Stimulated activated CD4-positive, alpha-beta T cell treated with anti-CD3 and anti-CD28 coated beads, Interleukin-15, amount 100 ng/mL, for 48 hours (primary cell): ENCODE measurements around the gene CEP126.
A peak's percentile ranks its signal among the peaks of the same experiment; 100 is the strongest.

Source experiments
- DNase-seq, 2 donors: peaks; one replicate each; pipeline ENCODE4 v3.0.0-alpha.2; 2020; ENCODE audit warnings: low read depth in 2 of 2

CEP126 gene, protein sequence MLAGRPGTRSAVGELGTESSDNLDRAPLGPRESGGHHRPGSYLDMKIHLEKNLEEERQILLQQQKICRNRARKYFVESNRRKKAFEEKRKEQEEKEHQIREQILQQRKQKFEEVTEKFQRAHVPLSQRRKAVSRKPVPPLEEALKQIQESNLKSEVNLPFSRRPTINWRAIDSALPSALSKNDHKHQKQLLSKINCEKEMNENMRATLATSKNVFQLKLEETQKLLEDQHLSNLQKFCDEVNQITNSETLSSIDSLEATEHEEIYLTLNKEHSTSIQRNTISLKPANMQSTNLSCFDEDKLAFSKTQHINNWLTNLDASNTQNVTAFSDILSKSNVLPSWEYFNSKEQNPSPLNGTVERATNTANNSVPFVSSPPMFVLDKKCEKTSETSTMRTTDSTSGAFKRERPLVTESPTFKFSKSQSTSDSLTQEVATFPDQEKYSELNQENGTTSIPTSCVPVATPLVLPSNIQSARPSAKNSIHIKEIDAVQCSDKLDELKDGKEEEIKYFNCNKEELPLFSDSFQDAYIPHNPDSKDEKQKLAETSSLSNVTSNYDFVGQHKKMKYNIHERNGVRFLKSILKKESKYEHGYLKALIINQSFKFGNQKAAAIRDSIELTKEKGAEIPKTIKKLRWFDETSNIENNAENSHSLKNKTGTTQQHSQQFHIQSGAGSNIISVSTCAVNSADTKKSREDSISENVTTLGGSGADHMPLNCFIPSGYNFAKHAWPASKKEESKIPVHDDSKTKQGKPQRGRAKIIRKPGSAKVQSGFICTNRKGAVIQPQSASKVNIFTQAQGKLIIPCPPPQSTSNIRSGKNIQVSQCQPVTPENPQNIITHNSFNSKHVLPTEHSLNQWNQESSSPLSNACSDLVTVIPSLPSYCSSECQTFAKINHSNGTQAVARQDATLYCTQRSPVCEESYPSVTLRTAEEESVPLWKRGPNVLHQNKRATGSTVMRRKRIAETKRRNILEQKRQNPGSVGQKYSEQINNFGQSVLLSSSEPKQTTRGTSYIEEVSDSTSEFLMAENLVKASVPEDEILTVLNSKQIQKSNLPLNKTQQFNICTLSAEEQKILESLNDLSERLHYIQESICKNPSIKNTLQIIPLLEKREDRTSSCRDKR

DNA sequence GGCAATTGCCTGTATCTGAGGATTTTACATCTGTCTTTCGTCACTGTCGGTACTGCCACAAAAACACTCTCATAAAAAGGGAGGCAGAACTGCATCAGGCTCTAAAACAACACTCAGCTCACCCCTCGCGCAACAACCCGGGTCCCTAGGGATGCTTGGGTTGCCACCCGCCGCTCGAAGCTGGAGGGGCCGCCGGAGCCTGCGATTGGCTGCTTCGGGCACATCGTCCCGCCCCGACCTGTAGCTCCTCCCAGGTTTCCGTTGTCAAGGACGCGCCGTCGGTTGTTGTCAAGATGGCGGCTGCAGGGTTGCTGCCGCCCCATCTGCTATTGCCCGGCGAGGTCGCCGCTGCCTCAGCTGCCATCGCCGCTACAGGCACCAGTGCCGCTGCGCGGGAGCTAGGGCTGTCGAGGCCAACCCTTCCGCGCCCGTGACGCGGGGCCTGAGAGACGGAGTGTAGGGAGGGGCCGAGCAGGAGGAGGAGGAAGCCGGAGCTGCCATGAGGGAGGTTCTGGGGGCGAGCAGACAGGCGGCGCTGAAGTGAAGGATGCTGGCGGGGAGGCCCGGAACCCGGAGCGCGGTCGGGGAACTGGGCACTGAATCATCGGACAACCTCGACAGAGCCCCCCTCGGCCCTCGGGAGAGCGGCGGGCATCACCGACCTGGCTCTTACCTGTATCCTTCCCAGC, at the start of gene CEP126:
CEP126 (plus strand) TSS at position 273 of the 689 bp plus-strand sequence; CDS start at position 548, 275 bp downstream.
- DNase-seq: peak; percentile 85 to 90

DNA sequence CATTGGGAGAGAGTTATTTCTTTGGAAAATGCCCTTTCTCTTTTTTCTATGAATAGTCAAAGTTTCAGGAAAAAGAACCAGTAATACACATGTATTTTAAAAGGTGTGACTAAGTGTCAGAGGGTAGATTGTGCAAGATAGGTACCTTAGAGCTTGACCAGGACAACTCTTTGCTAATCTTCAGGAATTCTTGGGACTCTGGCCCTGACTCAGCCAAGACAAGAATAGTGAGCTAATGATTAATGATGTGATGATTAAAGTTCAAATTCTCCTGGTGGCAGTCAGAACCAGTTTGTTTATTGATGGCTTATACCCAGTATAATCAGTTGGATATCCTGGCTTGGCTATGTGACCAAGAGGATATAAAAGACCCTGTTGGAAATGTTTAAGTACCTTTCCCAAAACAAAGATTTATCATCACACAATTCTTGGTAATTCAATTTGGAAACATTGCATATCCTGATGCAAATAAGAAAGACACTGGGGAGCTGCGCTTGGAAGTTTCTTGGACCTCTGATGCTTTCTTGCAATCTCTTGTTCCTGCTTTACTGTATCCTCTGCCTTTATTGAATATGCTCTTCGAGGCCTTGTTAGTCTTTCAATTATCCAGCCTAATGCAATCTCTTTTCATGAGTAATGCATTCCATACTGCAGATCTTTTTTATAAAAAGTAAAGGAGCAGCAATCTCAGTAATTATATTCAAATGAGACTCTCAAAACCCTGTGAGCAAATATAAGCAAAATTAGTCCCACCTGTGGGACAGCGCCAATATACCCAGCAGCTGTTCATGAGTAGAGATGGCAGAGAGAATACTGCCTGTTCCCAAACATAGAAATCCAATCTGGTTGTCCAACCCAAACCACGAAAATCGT, 48.0 kb upstream of the CEP126 start:
- no peak for DNase-seq

DNA sequence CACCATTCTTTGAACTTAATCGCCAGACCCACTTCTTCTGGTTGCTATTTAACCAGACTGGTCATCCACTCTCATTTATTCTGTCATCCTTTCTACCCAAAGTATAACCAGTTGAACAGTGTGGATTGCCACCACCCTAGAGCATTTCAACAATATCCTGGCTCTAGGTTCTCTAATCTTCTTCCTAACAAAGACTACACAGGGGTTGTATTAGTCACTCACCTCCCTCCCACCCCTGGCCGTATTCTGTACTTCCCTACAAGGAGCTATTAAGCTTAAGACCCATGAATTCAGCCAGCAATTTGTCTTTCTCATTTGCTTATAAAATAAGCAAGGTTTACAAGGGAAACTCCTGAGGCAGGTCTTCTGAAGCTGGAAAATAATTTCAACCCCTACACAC, 46.9 kb upstream of the CEP126 start:
- no peak for DNase-seq

DNA sequence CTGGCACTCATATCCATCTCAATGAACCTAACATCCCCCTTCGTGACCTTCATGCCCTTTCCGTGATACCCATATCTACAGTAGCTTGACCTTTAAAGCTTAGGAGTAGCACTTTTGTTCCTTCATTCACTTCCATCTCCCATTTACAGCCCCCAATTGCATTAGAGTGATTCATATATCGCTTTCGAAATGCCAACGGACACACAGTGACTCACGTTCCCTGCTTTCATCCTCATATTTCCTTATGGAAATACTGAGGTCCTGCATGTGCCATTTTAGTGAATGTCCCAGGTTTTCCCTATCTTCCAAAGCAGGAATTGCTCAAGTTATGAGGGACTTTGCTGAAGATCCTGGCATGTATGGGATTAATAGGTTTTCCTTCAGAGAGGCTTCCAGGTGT, 44.3 kb upstream of the CEP126 start:
- DNase-seq: no peak

DNA sequence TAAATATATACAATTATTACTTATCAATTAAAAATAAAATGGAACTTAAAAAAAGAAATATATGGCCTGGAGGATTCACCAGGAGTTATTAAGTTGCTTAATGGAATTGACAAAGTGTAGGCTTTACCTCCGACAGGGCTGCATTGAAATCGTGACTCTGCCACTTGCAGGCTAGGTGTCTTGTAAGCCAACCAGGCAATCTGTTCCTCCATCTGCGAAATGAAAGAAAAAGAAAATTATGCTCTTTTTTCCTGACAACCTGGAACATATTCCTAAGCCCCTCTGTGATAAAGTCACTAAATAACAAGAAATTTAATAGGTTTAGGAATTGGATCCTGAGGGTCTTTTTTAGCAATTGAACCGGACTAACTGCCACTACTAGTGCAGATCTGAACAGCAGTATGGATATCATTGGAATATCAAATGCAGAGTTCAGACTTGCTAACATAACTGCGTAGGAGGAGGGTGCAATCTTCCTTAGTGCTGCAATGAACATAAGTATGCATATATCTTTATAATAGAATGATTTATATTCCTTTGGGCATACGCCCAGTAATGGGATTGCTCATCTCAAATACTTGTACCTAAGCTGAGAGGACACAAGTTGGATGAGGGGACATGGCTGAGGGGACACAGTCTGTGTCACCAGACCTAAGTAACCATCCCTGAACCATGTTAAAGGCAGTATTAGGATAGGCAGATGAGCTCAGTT, 42.5 kb upstream of the CEP126 start:
- DNase-seq: no peak

DNA sequence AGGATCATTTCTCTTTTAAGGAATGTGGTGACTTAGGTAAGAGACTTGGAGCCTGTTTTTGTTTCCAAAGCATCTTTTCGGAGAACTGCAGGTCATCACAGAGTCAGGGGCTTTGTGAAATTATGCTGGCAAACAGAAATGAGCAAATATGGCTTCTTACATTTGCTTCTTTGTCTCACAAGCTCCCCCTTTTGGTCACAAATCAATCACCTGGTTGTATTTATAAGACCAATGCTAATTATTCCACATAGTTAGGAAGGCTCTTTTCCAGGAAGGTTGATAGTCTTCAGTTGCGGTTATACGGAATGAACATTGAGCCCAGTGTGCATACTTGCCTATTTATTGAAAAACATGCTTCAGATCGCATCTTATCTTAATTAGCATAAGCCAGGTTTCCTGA, 34.6 kb upstream of the CEP126 start:
- DNase-seq: no peak

DNA sequence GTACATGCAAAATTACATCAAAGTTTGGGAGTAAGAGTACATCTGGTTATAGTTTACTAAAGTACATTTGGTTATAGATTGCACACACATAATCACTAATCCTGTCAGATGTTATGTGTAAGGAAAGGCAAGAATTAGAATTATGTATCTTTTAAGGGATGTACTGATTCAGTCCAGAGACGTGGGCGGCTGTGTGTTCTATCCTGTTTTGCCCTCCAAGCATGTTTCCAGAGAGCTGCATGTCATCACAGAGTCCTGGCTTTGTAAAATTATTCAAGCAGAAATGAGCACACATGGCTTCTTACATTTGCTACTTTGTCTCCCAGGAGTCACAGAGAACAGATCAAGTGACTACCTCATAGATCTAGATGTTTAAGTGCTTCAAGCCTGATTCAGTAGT, 33.2 kb upstream of the CEP126 start:
- DNase-seq: no peak

DNA sequence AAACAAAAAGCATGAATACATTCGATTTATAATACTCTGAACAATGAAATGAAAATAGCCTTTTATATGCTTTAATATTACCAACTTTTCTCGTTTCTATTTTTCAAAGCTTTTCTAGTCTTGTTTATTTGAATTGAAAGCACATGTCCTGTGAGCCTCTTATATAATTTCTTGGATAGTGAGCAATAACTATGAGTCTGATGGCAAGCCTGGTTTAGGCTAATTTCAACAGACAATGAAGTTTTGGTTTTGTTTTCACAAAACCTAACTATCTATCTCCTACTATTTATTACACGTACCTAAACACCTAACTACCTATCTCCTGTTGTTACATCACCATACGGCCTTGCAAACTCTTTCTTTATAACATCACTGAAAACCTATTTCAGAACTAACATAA, 29.2 kb upstream of the CEP126 start:
- no peak for DNase-seq

DNA sequence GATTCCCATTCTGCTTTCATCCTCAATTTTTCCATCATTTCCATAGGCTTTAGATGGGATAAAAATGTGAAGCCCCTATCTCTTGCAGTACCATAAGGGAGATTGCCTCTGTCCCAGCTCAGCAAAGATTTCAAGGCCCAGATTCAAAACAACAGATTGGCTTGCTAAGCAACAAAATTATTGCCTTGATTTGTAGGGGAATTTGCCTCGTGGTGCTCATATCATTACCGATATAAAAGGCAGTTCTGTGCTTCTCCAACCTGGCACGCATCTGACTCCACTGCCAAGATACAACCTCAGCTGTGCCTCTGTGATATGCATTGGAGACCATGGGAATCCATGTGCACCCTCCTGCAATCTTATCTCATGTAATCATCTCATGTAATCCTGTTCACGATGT, 25.0 kb upstream of the CEP126 start:
- no peak for DNase-seq

DNA sequence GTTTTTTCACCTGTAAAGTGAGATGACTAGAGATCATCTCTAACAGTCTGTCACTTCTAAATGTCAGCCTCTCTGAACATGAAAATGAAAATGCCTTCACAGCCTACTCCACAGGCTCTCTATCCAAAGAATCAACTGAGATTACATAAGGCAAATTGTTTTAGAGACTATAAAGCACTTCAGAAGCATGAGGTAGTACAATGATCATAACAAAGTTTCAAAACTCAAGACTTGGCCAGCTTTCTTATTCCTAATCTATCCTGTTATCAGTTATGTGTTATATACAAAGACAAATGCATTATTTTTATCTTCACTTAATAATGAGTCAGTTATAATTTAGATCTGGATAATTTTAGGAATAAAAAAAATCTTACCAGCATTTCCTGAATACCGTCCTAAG, 20.3 kb upstream of the CEP126 start:
- DNase-seq: no peak

DNA sequence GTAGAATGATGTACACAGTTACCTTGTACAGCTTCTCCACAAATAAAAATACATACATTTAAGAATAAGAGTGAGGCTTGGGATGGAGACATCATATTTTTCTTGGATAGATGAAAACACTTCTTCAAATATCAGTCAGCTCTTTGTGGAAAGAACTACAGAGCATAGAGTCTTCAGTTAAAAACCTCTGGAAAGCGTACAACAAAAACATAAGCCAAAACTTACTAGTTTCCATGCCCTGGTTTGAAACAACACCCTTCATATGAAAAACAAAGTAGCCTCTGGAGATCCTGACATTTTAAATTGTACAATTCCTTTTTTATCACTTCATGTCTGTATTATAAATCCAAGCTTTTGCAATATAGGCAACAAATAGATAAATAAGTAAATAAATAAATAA, 7.0 kb upstream of the CEP126 start:
- no peak for DNase-seq

DNA sequence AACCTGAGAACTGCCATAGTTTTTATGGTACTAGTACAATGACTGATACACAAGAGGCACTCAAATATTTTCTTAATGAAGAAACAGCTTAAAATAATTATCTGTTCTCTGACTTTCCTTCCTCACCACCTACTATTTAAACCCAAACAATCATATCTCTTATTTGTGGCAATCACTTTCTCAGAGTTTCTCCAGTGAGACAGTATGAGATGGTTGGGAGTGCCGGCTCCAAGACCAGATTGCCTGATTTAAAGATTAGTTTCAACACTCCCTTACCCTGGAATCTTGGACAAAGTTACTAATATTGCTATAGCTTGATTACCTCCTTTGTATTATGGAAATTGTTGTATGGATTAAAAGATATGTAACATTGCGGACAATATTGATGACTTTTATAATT, 5.7 kb upstream of the CEP126 start:
- DNase-seq: no peak

DNA sequence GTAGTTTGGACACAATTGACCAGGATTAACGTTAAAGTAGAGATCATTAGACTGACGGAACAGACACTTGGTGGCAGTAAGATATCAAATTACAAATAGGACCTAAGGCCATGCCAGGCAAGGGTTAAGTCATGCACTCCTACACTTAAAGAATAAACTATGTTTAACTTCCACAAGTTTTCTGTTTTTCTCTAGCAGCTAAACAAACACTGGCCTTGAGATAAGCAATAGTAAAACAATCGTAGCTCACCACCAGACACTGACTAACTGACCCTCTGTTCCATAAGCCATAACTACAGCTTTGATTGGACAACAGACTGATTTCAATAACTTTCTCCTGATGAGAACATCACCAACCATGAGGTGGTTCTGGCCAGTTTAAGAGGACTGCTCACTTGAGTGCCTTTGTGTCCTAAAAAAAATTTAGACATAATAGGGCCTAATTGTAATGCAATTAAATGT, 2.0 kb upstream of the CEP126 start:
- no peak for DNase-seq

DNA sequence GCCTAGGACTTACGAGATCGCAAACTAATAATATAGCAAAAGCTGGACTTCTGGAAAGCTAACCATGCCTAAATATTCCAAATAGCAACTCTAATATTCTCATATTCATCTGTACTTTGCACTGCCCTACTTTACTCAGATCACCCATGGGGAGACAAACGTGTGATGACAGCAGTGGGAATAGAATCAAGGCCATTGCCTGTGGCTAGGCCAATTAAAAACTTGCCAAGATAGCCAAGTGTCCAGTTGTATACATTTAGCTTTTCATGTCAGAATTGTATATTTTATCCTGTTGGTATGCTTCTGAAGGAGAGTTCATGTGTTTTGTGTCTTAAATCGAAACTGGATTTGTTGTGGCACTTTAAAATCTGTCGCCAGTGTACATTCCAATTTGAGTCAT, 1.2 kb upstream of the CEP126 start:
- DNase-seq: no peak

DNA sequence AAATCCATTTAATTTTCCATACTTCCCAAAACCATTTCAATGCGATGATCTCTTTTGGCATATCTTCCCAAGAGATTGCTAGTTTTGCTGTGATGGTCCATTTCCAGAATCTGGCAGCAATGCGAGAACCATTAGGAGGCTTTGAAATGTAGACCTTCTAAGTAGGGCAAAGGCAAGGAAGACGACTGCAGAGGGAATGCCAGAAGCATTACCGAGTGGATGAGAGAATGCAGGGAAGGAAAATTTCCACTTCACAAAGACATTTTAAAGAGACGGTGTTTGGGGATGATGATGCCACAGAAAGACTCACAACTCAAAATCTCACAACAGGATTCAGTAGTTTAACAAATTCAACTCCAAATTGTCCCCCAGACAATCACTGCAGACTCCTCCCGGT, 471 bp upstream of the CEP126 start:
- no peak for DNase-seq

DNA sequence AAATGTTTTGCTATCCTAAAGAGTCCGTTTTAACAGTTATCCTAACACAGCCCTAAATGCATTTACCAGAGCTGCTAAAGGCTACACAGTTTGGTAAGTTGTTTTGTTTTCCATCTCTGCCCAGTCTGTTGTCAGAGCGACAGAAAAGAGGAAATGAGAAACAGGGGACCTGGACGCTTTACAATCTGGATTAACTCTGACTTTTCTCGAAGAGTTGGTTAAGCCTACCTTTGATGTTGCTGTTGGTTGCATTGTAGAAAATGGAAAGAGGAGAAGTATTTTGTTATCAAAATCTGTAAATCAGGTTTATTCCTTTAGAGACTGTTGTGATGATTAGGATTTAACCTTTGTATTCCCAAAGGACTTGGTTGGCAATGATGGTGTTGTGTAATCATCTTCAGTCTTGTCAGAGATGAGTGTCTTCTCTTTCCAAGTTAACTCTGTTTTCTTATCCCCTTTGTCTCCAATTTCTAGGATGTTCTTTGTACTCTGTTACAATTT, 1.0 kb downstream of the CEP126 start:
- no peak for DNase-seq

DNA sequence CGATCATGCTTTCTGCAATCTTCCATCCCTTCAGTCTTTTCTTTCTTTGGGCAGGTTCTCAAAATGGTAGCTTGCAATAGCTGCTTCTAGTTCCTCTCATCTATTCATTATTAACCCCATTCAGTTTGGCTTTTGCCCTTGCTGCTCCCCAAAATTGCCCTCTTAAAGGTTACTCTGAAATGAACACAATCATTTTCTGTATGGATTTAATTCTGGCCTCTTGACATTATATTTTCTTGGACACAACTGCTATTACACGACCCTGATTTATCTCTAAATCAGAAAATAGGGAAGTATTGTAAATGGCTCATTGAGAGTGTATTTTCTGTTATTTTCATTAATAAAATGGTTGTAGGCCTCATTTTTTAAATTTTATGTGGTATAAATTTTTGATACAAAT, 1.6 kb downstream of the CEP126 start, which contains the start of gene ANGPTL5:
ANGPTL5 (minus strand) TSS at position 101 of the 400 bp plus-strand sequence. CDS start 8,613 bp downstream, outside the sequence.
- no peak for DNase-seq

DNA sequence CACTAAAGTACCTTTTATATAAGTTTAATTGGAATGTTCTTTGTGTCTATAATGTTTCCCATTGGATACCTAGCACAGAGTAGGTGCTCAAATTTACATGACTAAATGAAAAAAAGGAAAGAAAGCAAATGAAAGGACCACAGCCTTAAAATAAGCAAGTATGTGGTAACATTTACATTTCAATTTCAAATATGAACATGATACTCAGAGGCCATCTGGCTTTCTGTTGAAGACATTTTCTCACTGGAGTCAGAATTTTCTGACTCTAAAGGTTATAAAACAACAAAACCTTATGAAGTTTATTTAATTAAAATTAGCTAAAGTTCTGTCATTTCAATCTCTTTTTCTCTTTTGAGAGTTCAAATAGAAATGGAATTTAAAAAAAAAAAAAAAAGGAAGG, 2.4 kb downstream of the CEP126 start:
- DNase-seq: no peak

DNA sequence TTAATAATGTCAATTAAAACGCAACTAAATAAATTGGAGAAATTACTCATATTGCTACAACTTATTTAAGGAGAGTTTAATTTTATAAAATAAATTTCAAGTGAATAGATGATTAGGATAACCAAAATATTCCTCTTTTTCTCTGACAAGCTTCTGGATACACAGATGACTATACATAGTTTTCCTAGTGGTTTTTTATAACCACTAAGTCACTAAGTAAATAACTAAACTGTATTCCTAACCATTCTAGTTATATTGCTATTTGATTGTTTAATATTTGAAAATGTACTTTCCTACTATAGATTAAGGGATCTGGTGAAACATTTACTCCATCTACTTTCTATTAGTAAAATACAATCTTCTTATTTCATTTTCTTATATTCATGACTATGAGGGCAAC, 6.2 kb downstream of the CEP126 start:
- DNase-seq: no peak

DNA sequence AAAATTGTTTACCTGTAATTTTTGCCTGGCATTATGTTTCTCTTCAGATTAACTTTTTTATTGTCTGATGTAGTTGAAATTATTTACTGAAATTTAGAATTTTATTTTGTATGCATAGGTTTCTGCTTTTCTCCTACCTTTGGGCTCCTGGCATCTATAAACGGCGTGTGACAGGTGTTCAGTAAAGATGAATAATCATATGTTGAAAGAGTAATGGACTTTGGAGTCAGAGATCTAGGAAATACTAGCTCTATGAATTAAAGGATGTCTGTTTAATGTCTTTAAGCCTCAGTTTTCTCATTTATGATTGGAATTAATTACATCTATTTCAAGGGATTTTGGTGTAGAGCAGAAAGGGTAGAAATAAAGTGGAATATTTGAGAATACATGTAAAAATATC, 8.7 kb downstream of the CEP126 start:
- no peak for DNase-seq
